22Rv1 (cell line): ENCODE measurements around the gene KRTAP10-1.

ENCODE experiments used
- ZFX ChIP-seq: fragments of 450-650 bp; IDR thresholded peaks from 2 replicates; pipeline ENCODE4 v1.6.1; 2017; ENCODE audit warnings: antibody characterized with exemption, borderline replicate concordance
- TF ChIP-seq, protein P1 (sequence below): fragments of 450-650 bp; IDR thresholded peaks from 2 replicates; pipeline ENCODE4 v1.5.1; 2017; ENCODE audit warnings: mild to moderate bottlenecking

DNA sequence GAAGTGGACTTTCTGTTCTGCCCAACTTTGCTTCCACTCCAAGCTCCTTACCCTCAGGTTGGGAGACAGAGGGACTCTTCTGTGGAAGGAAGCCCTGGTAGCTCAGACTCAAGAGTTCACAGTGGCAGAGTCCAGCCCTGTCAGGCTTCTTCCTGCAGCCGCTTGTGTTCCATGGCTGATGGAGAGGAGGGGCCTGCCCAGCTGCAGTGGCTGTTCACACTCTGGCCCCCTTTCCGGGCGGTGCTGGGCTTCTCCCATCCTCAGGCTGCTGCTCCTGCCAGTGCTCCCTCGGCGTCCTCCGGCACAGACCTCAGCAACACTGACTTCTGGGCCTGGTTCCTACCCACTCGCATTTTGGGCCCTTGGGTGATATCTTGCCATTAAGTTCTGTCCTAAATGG, 4.0 kb downstream of the KRTAP10-1 start:
- TF ChIP-seq, protein P1, sequence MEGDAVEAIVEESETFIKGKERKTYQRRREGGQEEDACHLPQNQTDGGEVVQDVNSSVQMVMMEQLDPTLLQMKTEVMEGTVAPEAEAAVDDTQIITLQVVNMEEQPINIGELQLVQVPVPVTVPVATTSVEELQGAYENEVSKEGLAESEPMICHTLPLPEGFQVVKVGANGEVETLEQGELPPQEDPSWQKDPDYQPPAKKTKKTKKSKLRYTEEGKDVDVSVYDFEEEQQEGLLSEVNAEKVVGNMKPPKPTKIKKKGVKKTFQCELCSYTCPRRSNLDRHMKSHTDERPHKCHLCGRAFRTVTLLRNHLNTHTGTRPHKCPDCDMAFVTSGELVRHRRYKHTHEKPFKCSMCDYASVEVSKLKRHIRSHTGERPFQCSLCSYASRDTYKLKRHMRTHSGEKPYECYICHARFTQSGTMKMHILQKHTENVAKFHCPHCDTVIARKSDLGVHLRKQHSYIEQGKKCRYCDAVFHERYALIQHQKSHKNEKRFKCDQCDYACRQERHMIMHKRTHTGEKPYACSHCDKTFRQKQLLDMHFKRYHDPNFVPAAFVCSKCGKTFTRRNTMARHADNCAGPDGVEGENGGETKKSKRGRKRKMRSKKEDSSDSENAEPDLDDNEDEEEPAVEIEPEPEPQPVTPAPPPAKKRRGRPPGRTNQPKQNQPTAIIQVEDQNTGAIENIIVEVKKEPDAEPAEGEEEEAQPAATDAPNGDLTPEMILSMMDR, result no peak
- TF ChIP-seq ZFX, result no peak
